Hepatocyte (in vitro differentiated cells): ENCODE data around the gene HOXD8. TPM values are rescaled to one million over a fixed set of nuclear protein-coding genes. Genes with fewer than 3 reads are reported as not detected.

Source experiments
- DNase-seq: peaks from one replicate; pipeline ENCODE4 v3.0.0-alpha.2; 2016; ENCODE audit warnings: low spot score
- H2AFZ ChIP-seq: fragments of 200-600 bp; sonication (generic); 2 replicates; pipeline ENCODE4 v1.6.0; 2016; ENCODE audit warnings: antibody characterized with exemption, mild to moderate bottlenecking
- H3K27ac ChIP-seq: fragments of 200-600 bp; sonication (generic); 2 replicates; pipeline ENCODE4 v1.5.1; 2016; ENCODE audit warnings: mild to moderate bottlenecking
- H3K27me3 ChIP-seq: fragments of 200-600 bp; sonication (generic); 2 replicates; pipeline ENCODE4 v1.6.1; 2016
- H3K36me3 ChIP-seq: fragments of 200-600 bp; sonication (generic); replicated peaks from 2 replicates; pipeline ENCODE4 v1.5.1; 2016; ENCODE audit warnings: low read depth; ENCODE audit not compliant: insufficient read depth
- H3K4me1 ChIP-seq: fragments of 200-600 bp; sonication (generic); 2 replicates; pipeline ENCODE4 v1.5.1; 2016; ENCODE audit warnings: mild to moderate bottlenecking, moderate library complexity; ENCODE audit not compliant: insufficient read depth
- H3K4me2 ChIP-seq: fragments of 200-600 bp; sonication (generic); 2 replicates; pipeline ENCODE4 v1.6.0; 2016
- H3K4me3 ChIP-seq: fragments of 200-600 bp; sonication (generic); 2 replicates; pipeline ENCODE4 v1.5.1; 2016; ENCODE audit warnings: mild to moderate bottlenecking
- H3K79me2 ChIP-seq: fragments of 200-600 bp; sonication (generic); 2 replicates; pipeline ENCODE4 v1.6.0; 2017; ENCODE audit warnings: mild to moderate bottlenecking
- H3K9me2 ChIP-seq: fragments of 200-600 bp; sonication (generic); replicated peaks from 2 replicates; pipeline ENCODE4 v1.6.0; 2017; ENCODE audit warnings: mild to moderate bottlenecking; ENCODE audit not compliant: insufficient read depth
- H3K9me3 ChIP-seq: fragments of 200-600 bp; sonication (generic); 2 replicates; pipeline ENCODE4 v1.5.1; 2016; ENCODE audit warnings: low read depth, mild to moderate bottlenecking
- H4K20me1 ChIP-seq: fragments of 200-600 bp; sonication (generic); 2 replicates; pipeline ENCODE4 v1.6.0; 2016; ENCODE audit warnings: mild to moderate bottlenecking; ENCODE audit not compliant: insufficient read depth, poor library complexity, severe bottlenecking
- CTCF ChIP-seq: fragments of 200-600 bp; sonication (generic); IDR thresholded peaks from 2 replicates; pipeline ENCODE4 v1.5.1; 2016; ENCODE audit warnings: antibody characterized with exemption, mild to moderate bottlenecking; ENCODE audit not compliant: poor library complexity
- EZH2 ChIP-seq: fragments of 200-600 bp; sonication (generic); IDR thresholded peaks from 2 replicates; pipeline ENCODE4 v1.6.1; 2016; ENCODE audit warnings: antibody characterized with exemption, mild to moderate bottlenecking, borderline replicate concordance
- EZH2phosphoT487 ChIP-seq: fragments of 200-600 bp; sonication (generic); IDR thresholded peaks from one replicate; pipeline ENCODE4 v1.6.1; 2018; ENCODE audit warnings: antibody characterized with exemption, mild to moderate bottlenecking, low read depth, moderate library complexity; ENCODE audit not compliant: unreplicated experiment, severe bottlenecking
- WGBS: methylation state at CpG from one replicate; pipeline ENCODE4 v1.1.6; 2016; ENCODE audit warnings: low lambda C conversion rate; ENCODE audit errors: missing lambda C conversion rate; 5-methylcytosine and 5-hydroxymethylcytosine counted together
- polyA plus RNA-seq: library from polyadenylated mRNA; unstranded; fragments of >200 nt; fragmentation: Nextera tagmentation; extraction: Ambion mirVana; gene quantifications from 2 replicates; pipeline ENCODE4 v1.2.1, GENCODE V29; 2016
- total RNA-seq: library from RNA; depleted of rRNA; stranded (reverse); fragments of >200 nt; gene quantifications from 2 replicates; pipeline ENCODE4 v1.2.3, GENCODE V29; 2014

HOXD8 gene
- total and polyA plus RNA-seq, 2 experiments from 2014 or later = 1.3 TPM; not detected in 1

GRCh38 chr2:176128172-176128981 is 1.1 kb upstream of the HOXD8 start:
- Histone ChIP-seq H3K9me3 (no peaks in the 10 kb centered on the region), H3K4me2 (peak overlapping the region; percentile 91), H3K36me3 (no peaks in the 10 kb centered on the region), H2AFZ (peak overlapping the region; percentile 55), H3K9me2 (no peaks in the 10 kb centered on the region), H3K79me2 (no peaks in the 10 kb centered on the region), H3K27ac (no peak overlapping the region), H3K27me3 (peaks cover 91% of the 10 kb centered on the region), H4K20me1 (no peaks in the 10 kb centered on the region), H3K4me1 (peaks cover 14% of the 10 kb centered on the region), H3K4me3 (peak overlapping the region; percentile 56)
- no peak for DNase-seq
- WGBS = 12% methylated on average over 49 of the region's 49 CpGs
- TF ChIP-seq CTCF (no peak), EZH2phosphoT487 (no peak), EZH2 (no peak)

- WGBS = 5% methylated on average over 8 of the region's 43 CpGs
- H3K9me2 ChIP-seq = no peaks in the 10 kb centered on the region
- peaks cover 13% of the 10 kb centered on the region for H3K4me1 ChIP-seq
- H3K27ac ChIP-seq = no peak overlapping the region
- no peaks in the 10 kb centered on the region for H3K36me3 ChIP-seq
- peak overlapping the region; percentile 55 for H2AFZ ChIP-seq
- no peak for TF ChIP-seq EZH2phosphoT487
- TF ChIP-seq EZH2 = no peak
- TF ChIP-seq CTCF = no peak
- H4K20me1 ChIP-seq = no peaks in the 10 kb centered on the region
- H3K9me3 ChIP-seq = no peaks in the 10 kb centered on the region
- peaks cover 91% of the 10 kb centered on the region for H3K27me3 ChIP-seq
- peak overlapping the region; percentile 56 for H3K4me3 ChIP-seq
- DNase-seq = no peak
- peak overlapping the region; percentile 91 for H3K4me2 ChIP-seq
- H3K79me2 ChIP-seq = no peaks in the 10 kb centered on the region
Observed at GRCh38 chr2:176129813-176130146, 275 bp downstream of the HOXD8 start.

- H3K4me3 ChIP-seq = peak overlapping the region; percentile 56
- no peaks in the 10 kb centered on the region for H4K20me1 ChIP-seq
- H3K9me3 ChIP-seq = no peaks in the 10 kb centered on the region
- peaks cover 13% of the 10 kb centered on the region for H3K4me1 ChIP-seq
- H3K4me2 ChIP-seq = peak overlapping the region; percentile 91
- TF ChIP-seq EZH2phosphoT487 (peak; percentile 36), CTCF (no peak), EZH2 (peak; percentile 86)
- H3K9me2 ChIP-seq = no peaks in the 10 kb centered on the region
- H3K27me3 ChIP-seq = peaks cover 91% of the 10 kb centered on the region
- DNase-seq = peak; percentile 57
- H3K36me3 ChIP-seq = no peaks in the 10 kb centered on the region
- H3K79me2 ChIP-seq = no peaks in the 10 kb centered on the region
- H2AFZ ChIP-seq = peak overlapping the region; percentile 14
- H3K27ac ChIP-seq = no peak overlapping the region
- under 1% methylated on average over 58 of the region's 100 CpGs for WGBS
Observed at GRCh38 chr2:176130147-176130956, 847 bp downstream of the HOXD8 start.
